ENCODE results near the gene RXRG. TPM values are rescaled to one million over a fixed set of nuclear protein-coding genes. Genes with fewer than 3 reads are reported as not detected.
A peak's percentile ranks its signal among the peaks of the same experiment; 100 is the strongest.

The RXRG gene
- total RNA-seq, 1 donor from 2014 or later = not detected

GRCh38 chr1:165387961-165388360 lies 57.0 kb downstream of the RXRG start:
- Mint-ChIP-seq H3K9me3 (no peaks in the 10 kb centered on the region), H3K4me3 (no peak overlapping the region), H3K27ac (no peak overlapping the region), H3K27me3 (peaks cover 73% of the 10 kb centered on the region), H3K36me3 (ENCODE audit: low read depth) (peaks cover under 1% of the 10 kb centered on the region), H3K4me1 (peaks cover 5% of the 10 kb centered on the region)
- no peak for DNase-seq
- intact Hi-C loops (cut with micrococcal nuclease) = no loop called here

- H3K36me3 Mint-ChIP-seq (ENCODE audit: low read depth) = no peaks in the 10 kb centered on the region
- H3K27me3 Mint-ChIP-seq = peaks cover 72% of the 10 kb centered on the region
- no peak for DNase-seq
- no peaks in the 10 kb centered on the region for H3K9me3 Mint-ChIP-seq
- intact Hi-C loops (cut with micrococcal nuclease) = no loop called here
- H3K4me3 Mint-ChIP-seq = no peak overlapping the region
- H3K27ac Mint-ChIP-seq = no peak overlapping the region
- H3K4me1 Mint-ChIP-seq = peaks cover under 1% of the 10 kb centered on the region
These were observed 57.4 kb downstream of the RXRG start for GRCh38 chr1:165387505-165387904.

- H3K27me3 Mint-ChIP-seq = peaks cover 64% of the 10 kb centered on the region
- no peak overlapping the region for H3K27ac Mint-ChIP-seq
- H3K9me3 Mint-ChIP-seq = no peaks in the 10 kb centered on the region
- H3K36me3 Mint-ChIP-seq (ENCODE audit: low read depth) = no peaks in the 10 kb centered on the region
- H3K4me3 Mint-ChIP-seq = no peak overlapping the region
- DNase-seq = no peak
- intact Hi-C loops (cut with micrococcal nuclease) = no loop called here
- H3K4me1 Mint-ChIP-seq = no peaks in the 10 kb centered on the region
These were observed 61.1 kb downstream of the RXRG start for GRCh38 chr1:165383599-165384405.

- H3K9me3 Mint-ChIP-seq = no peaks in the 10 kb centered on the region
- DNase-seq = no peak
- H3K4me3 Mint-ChIP-seq = no peak overlapping the region
- intact Hi-C loops (cut with micrococcal nuclease) = no loop called here
- H3K27ac Mint-ChIP-seq = no peak overlapping the region
- no peaks in the 10 kb centered on the region for H3K4me1 Mint-ChIP-seq
- peaks cover 61% of the 10 kb centered on the region for H3K27me3 Mint-ChIP-seq
- H3K36me3 Mint-ChIP-seq (ENCODE audit: low read depth) = no peaks in the 10 kb centered on the region
These were observed 61.9 kb downstream of the RXRG start for GRCh38 chr1:165383067-165383466.

GRCh38 chr1:165381745-165382505 lies 63.0 kb downstream of the RXRG start:
- no peak for DNase-seq

GRCh38 chr1:165376811-165377311 lies 68.1 kb downstream of the RXRG start:
- H3K27me3 Mint-ChIP-seq = peaks cover 68% of the 10 kb centered on the region
- H3K4me3 Mint-ChIP-seq = peak overlapping the region; percentile 67

More at GRCh38 chr1:165381745-165382505, 63.0 kb downstream of the RXRG start:
- intact Hi-C loops (cut with micrococcal nuclease) = no loop called here
- Mint-ChIP-seq H3K4me1 (peaks cover 2% of the 10 kb centered on the region), H3K27ac (no peak overlapping the region), H3K4me3 (no peak overlapping the region), H3K36me3 (ENCODE audit: low read depth) (no peaks in the 10 kb centered on the region), H3K9me3 (no peaks in the 10 kb centered on the region), H3K27me3 (peaks cover 59% of the 10 kb centered on the region)

GRCh38 chr1:165376041-165376810 lies 68.7 kb downstream of the RXRG start:
- H3K27me3 Mint-ChIP-seq = peaks cover 68% of the 10 kb centered on the region
- intact Hi-C loops (cut with micrococcal nuclease) = no loop called here

More at GRCh38 chr1:165376811-165377311, 68.1 kb downstream of the RXRG start:
- DNase-seq = no peak
- Mint-ChIP-seq H3K4me1 (peaks cover 11% of the 10 kb centered on the region), H3K27ac (no peak overlapping the region), H3K36me3 (ENCODE audit: low read depth) (no peaks in the 10 kb centered on the region), H3K9me3 (no peaks in the 10 kb centered on the region)
- intact Hi-C loops (cut with micrococcal nuclease) = no loop called here

GRCh38 chr1:165375623-165376022 lies 69.3 kb downstream of the RXRG start:
- DNase-seq = no peak
- Mint-ChIP-seq H3K4me1 (peaks cover 11% of the 10 kb centered on the region), H3K27ac (no peak overlapping the region), H3K9me3 (no peaks in the 10 kb centered on the region), H3K4me3 (no peak overlapping the region), H3K27me3 (peaks cover 70% of the 10 kb centered on the region), H3K36me3 (ENCODE audit: low read depth) (no peaks in the 10 kb centered on the region)
- intact Hi-C loops (cut with micrococcal nuclease) = no loop called here

More at GRCh38 chr1:165376041-165376810, 68.7 kb downstream of the RXRG start:
- Mint-ChIP-seq H3K36me3 (ENCODE audit: low read depth) (no peaks in the 10 kb centered on the region), H3K4me3 (peak overlapping the region; percentile 67), H3K9me3 (no peaks in the 10 kb centered on the region), H3K4me1 (peaks cover 11% of the 10 kb centered on the region), H3K27ac (no peak overlapping the region)
- peak; percentile 61 for DNase-seq

GRCh38 chr1:165371588-165372225 lies 73.2 kb downstream of the RXRG start:
- peaks cover 6% of the 10 kb centered on the region for H3K4me1 Mint-ChIP-seq

GRCh38 chr1:165369255-165369848 lies 75.6 kb downstream of the RXRG start:
- Mint-ChIP-seq H3K9me3 (no peaks in the 10 kb centered on the region), H3K4me1 (no peaks in the 10 kb centered on the region), H3K4me3 (no peak overlapping the region), H3K36me3 (ENCODE audit: low read depth) (no peaks in the 10 kb centered on the region), H3K27me3 (peaks cover 62% of the 10 kb centered on the region), H3K27ac (no peak overlapping the region)
- intact Hi-C loops (cut with micrococcal nuclease) = no loop called here
- DNase-seq = peak; percentile 83

More at GRCh38 chr1:165371588-165372225, 73.2 kb downstream of the RXRG start:
- no peak for DNase-seq
- Mint-ChIP-seq H3K9me3 (no peaks in the 10 kb centered on the region), H3K36me3 (ENCODE audit: low read depth) (no peaks in the 10 kb centered on the region), H3K4me3 (no peak overlapping the region), H3K27ac (no peak overlapping the region), H3K27me3 (peaks cover 68% of the 10 kb centered on the region)
- intact Hi-C loops (cut with micrococcal nuclease) = no loop called here

GRCh38 chr1:165367375-165367993 lies 77.4 kb downstream of the RXRG start:
- intact Hi-C loops (cut with micrococcal nuclease) = loop anchor here (1.0 kb wide), 1 partner anchor 226 kb away; no protein-coding TSS in a partner anchor
- H3K27ac Mint-ChIP-seq = no peak overlapping the region
- peaks cover 62% of the 10 kb centered on the region for H3K27me3 Mint-ChIP-seq
- peak; percentile 92 for DNase-seq
- H3K4me3 Mint-ChIP-seq = no peak overlapping the region
- no peaks in the 10 kb centered on the region for H3K9me3 Mint-ChIP-seq
- H3K4me1 Mint-ChIP-seq = no peaks in the 10 kb centered on the region
- H3K36me3 Mint-ChIP-seq (ENCODE audit: low read depth) = no peaks in the 10 kb centered on the region

GRCh38 chr1:165365341-165365740 lies 79.6 kb downstream of the RXRG start:
- H3K4me1 Mint-ChIP-seq = no peaks in the 10 kb centered on the region
- H3K4me3 Mint-ChIP-seq = no peak overlapping the region
- intact Hi-C loops (cut with micrococcal nuclease) = no loop called here
- peaks cover 55% of the 10 kb centered on the region for H3K27me3 Mint-ChIP-seq
- DNase-seq = no peak
- H3K27ac Mint-ChIP-seq = no peak overlapping the region
- H3K36me3 Mint-ChIP-seq (ENCODE audit: low read depth) = no peaks in the 10 kb centered on the region
- no peaks in the 10 kb centered on the region for H3K9me3 Mint-ChIP-seq

All from activated CD4-positive, alpha-beta T cell treated with anti-CD3 and anti-CD28 coated beads, Interleukin-2, amount 10 ng/mL, durations not matched to agents 24 days and 14 days (primary cell).